Esophagus squamous epithelium (tissue), 4 donors: ENCODE measurements around the gene CMBL.

ENCODE experiments used
- CTCF ChIP-seq, 6 experiments: fragments of 450-650 bp in 4 of 6; fragments of 200-600 bp in 2 of 6; sonication (generic) in 2 of 6; IDR thresholded peaks; one replicate each; pipeline ENCODE4 v1.5.1; 2016 to 2019; ENCODE audit warnings: antibody characterized with exemption in 6 of 6, mild to moderate bottlenecking in 4 of 6, moderate library complexity in 4 of 6
- POLR2A ChIP-seq, 4 donors: fragments of 450-650 bp; IDR thresholded peaks; one replicate each; pipeline ENCODE4 v1.6.1; 2017; ENCODE audit warnings: antibody characterized with exemption in 4 of 4, mild to moderate bottlenecking in 4 of 4, moderate library complexity in 3 of 4

GRCh38 chr5:10324518-10325370, 17.0 kb upstream of the CMBL start:
- no peak for TF ChIP-seq CTCF (IDR thresholded peaks at IDR 0.05)
- TF ChIP-seq POLR2A (IDR thresholded peaks at IDR 0.05) = no peak
